Heart right ventricle (tissue), 16 donors: ENCODE measurements around the gene BIN1. TPM values are rescaled to one million over a fixed set of nuclear protein-coding genes. Genes with fewer than 3 reads are reported as not detected.
A peak's percentile ranks its signal among the peaks of the same experiment; 100 is the strongest.

Experiments used
- ATAC-seq, 8 donors: fragments of 200-7000 bp; cut with Tn5 transposase; one replicate each; pipeline ENCODE4 v1.9.1; 2020; ENCODE audit warnings: mild to moderate bottlenecking in 8 of 8, moderate library complexity in 8 of 8, moderate number of reproducible peaks in 1 of 8
- DNase-seq, 2 donors: peaks; one replicate each; pipeline ENCODE4 v3.0.0-alpha.2; 2020
- H3K27ac ChIP-seq, 10 donors: fragments of 200-600 bp; sonication (generic) in 2 of 10; one replicate each; pipeline versions ENCODE4 v1.5.0 to v1.8.0; 2020 to 2022; ENCODE audit warnings: mild to moderate bottlenecking in 3 of 10
- H3K27me3 ChIP-seq, 7 donors: fragments of 200-600 bp; one replicate each; pipeline ENCODE4 v1.8.0; 2021 to 2022; ENCODE audit warnings: mild to moderate bottlenecking in 2 of 7
- H3K36me3 ChIP-seq, 9 donors: fragments of 200-600 bp; sonication (generic) in 1 of 9; one replicate each; pipeline versions ENCODE4 v1.5.0 to v1.8.0; 2020 to 2022; ENCODE audit warnings: mild to moderate bottlenecking in 2 of 9
- H3K4me1 ChIP-seq, 9 donors: fragments of 200-600 bp; sonication (generic) in 1 of 9; one replicate each; pipeline versions ENCODE4 v1.5.0 to v1.8.0; 2020 to 2022; ENCODE audit warnings: mild to moderate bottlenecking in 4 of 9
- H3K4me3 ChIP-seq, 10 donors: fragments of 200-600 bp; sonication (generic) in 2 of 10; one replicate each; pipeline versions ENCODE4 v1.5.0 to v1.8.0; 2020 to 2022; ENCODE audit warnings: mild to moderate bottlenecking in 7 of 10, moderate library complexity in 2 of 10
- H3K9me3 ChIP-seq, 11 donors: fragments of 200-600 bp in 10 of 11; sonication (generic) in 2 of 11; one replicate each; pipeline versions ENCODE4 v1.5.0 to v1.8.0; 2013 to 2022; ENCODE audit warnings: mild to moderate bottlenecking in 2 of 11, control low read depth in 1 of 11, moderate library complexity in 1 of 11
- WGBS, 2 donors: extraction: QIAGEN DNeasy Blood & Tissue Kit; methylation state at CpG; one replicate each; pipeline ENCODE4 v1.1.7; 2013; ENCODE audit warnings: inconsistent platforms in 1 of 2; 5-methylcytosine and 5-hydroxymethylcytosine counted together
- intact Hi-C, 10 donors: fragments of 100-400 bp; cut with DNase I; formaldehyde crosslinking; loops; one replicate each; pipeline versions ENCODE4 v1.11.1 to v1.14.2; 2022
- polyA plus RNA-seq, 2 donors: library from polyadenylated mRNA; stranded (reverse); fragments of 200-250 nt; gene quantifications; one replicate each; pipeline ENCODE4 v1.2.3, GENCODE V29; 2013
- total RNA-seq, 10 donors: library from RNA; stranded (reverse); fragmentation: NEBNext Ultra II Directional in 3 of 10; extraction: Animal tissue kit (Norgen Biotek cat#: 25700) in 3 of 10; gene quantifications; one replicate each; pipeline versions ENCODE4 v1.2.1 to v1.2.4, GENCODE V29; 2021 to 2023
- TF ChIP-seq, protein P1 (sequence below), 9 donors: fragments of 200-600 bp; sonication (generic) in 2 of 9; IDR thresholded peaks; one replicate each; pipeline versions ENCODE4 v1.5.0 to v1.8.0; 2021 to 2022; ENCODE audit warnings: antibody characterized with exemption in 9 of 9, mild to moderate bottlenecking in 5 of 9, moderate library complexity in 1 of 9
- donor health status: Arrhythmogenic right ventricular cardiomyopathy.
- donor health status: ischemic (EF 13 %, LVEDD 7.1; RV severe dilation, severe dysfunction).
- donor health status: healthy with polysubstance abuse.
- donor health status: DM: no; HTN: yes; CAD: no.
- donor health status: DM: no; HTN: no; CAD: no.
- donor health status: ischemic (EF 25% LVEDD 6.9; RV normal size, moderate dysfunction).
- donor health status: ischemic (EF 25% LVEDD 5.7; RV mildly dilated, moderate dysfunction).
- donor health status: healthy.
- donor health status: DM: yes; HTN: yes; CAD: no.
- donor health status: Ischemic cardiomyopathy.
- donor health status: ischemic (EF 35%, LVEDD 5.7; RV mildly dilated, moderate dysfunction).
- donor health status: nonischemic (EF 11% LVEDD 7.7; RV severe dilation, severe dysfunction).
- donor health status: DM: yes; HTN: yes; CAD: no.
- donor health status: PGD.
- donor health status: ischemic (EF 29% LVEDD 5.4; RV normal size, mild dysfunction).
- donor health status: nonischemic (EF 23%, LVEDD 6.1; RV moderate dilation, normal function).

BIN1 gene
- total and polyA plus RNA-seq, 12 donors: 8.4 to 21.7 (median 16.0) TPM

DNA sequence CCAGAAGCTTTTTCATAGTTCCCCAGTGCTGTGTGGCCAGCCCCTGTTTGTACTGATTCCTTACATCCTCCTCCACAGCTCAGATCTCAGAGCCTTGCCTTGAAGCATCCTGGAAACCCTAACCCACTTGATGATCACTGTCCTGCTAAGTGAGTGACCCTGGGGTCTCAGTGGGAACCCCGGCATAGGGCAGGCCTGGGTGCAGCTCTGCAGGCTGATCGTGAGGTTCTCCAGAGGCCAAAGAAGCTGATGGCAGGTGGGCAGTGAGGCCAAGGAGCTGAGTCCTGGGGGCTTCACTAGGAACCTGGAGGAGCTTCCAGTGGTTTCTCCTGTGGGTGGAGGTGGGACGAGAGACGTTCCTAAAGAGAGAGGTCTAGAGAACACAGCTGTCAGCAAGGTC is 47.4 kb upstream of the BIN1 start:
- ATAC-seq (no peak), DNase-seq (no peak)
- Histone ChIP-seq H3K27ac (peak overlapping the region in 1 of 10 donors; percentile 57), H3K4me1 (peaks cover 0 to 24% (median 0%) of the 10 kb centered on the region in 9 donors), H3K36me3 (no peaks in the 10 kb centered on the region), H3K27me3 (peaks cover 0 to 10% (median 0%) of the 10 kb centered on the region in 7 donors), H3K9me3 (peaks cover 0 to 18% (median 2%) of the 10 kb centered on the region in 11 donors), H3K4me3 (no peak overlapping the region)
- WGBS, 2 donors: 89% methylated on average over 4 of the region's 4 CpGs
- TF ChIP-seq, protein P1, sequence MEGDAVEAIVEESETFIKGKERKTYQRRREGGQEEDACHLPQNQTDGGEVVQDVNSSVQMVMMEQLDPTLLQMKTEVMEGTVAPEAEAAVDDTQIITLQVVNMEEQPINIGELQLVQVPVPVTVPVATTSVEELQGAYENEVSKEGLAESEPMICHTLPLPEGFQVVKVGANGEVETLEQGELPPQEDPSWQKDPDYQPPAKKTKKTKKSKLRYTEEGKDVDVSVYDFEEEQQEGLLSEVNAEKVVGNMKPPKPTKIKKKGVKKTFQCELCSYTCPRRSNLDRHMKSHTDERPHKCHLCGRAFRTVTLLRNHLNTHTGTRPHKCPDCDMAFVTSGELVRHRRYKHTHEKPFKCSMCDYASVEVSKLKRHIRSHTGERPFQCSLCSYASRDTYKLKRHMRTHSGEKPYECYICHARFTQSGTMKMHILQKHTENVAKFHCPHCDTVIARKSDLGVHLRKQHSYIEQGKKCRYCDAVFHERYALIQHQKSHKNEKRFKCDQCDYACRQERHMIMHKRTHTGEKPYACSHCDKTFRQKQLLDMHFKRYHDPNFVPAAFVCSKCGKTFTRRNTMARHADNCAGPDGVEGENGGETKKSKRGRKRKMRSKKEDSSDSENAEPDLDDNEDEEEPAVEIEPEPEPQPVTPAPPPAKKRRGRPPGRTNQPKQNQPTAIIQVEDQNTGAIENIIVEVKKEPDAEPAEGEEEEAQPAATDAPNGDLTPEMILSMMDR (IDR thresholded peaks at IDR 0.05): no peak
- intact Hi-C loops: no loop called here

DNA sequence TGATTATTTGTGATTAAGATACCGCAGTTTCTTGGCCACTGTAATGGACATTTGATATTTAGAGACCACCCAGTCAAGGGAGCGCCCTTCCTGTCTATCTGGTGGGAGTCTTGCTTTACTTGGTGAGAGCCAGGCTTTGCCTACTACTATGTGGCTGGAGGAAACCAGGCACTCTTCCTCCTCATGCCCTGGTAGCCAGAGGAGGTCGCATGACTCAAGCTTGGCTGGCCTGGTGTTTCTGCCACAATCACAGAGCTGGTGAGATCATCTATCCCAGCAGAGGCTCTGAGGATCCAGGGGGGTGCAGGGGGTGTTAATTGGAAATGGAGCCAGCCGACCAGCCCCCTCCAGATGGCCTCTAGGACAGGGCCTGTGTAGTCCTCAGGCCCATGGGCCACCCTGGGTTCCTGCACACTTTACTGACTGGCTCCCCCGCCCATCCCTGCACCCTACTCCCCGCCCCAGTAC is 46.8 kb upstream of the BIN1 start:
- H3K4me1 ChIP-seq: peaks cover 0 to 20% (median 0%) of the 10 kb centered on the region in 9 donors
- H3K36me3 ChIP-seq: no peaks in the 10 kb centered on the region
- no peak overlapping the region for H3K4me3 ChIP-seq
- DNase-seq (no peak), ATAC-seq (peak in 4 of 8 donors; percentile 15 to 71 (median 50))
- TF ChIP-seq, protein P1 (IDR thresholded peaks at IDR 0.05): no peak
- WGBS, 2 donors: 88 to 90% methylated on average over 6 of the region's 6 CpGs
- peaks cover 0 to 10% (median 0%) of the 10 kb centered on the region in 7 donors for H3K27me3 ChIP-seq
- peak overlapping the region in 1 of 10 donors; percentile 57 for H3K27ac ChIP-seq
- H3K9me3 ChIP-seq: peaks cover 0 to 18% (median 2%) of the 10 kb centered on the region in 11 donors
- intact Hi-C loops: no loop called here

DNA sequence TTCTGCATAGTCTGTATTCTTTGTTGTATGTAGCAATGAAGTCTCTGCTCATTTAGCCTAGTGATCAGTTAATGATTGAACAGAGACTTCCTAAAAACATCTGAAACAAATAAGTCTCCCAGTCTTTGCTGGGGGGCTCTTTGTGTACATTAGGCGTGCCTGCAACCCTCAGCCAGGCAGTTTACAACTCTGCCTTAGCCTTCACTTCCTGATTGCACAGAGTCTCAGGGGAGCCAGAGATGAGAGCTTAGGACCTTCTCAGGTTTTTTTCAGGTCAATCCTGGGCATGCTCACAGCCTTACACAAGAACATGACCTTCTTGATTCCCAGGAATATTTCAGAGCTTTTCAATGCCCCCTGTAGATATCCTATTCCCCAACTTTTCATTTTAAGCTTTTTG is 44.0 kb upstream of the BIN1 start:
- TF ChIP-seq, protein P1 (IDR thresholded peaks at IDR 0.05): no peak
- no peak for DNase-seq
- 95 to 100% methylated on average over 1 of the region's 1 CpG for WGBS, 2 donors
- H3K9me3 ChIP-seq: peaks cover 0 to 13% (median 2%) of the 10 kb centered on the region in 11 donors
- H3K4me3 ChIP-seq: no peak overlapping the region
- intact Hi-C loops: no loop called here
- H3K27me3 ChIP-seq: peaks cover 0 to 3% (median 0%) of the 10 kb centered on the region in 7 donors
- no peaks in the 10 kb centered on the region for H3K36me3 ChIP-seq
- no peak overlapping the region for H3K27ac ChIP-seq
- no peak for ATAC-seq
- H3K4me1 ChIP-seq: peaks cover 0 to 20% (median 8%) of the 10 kb centered on the region in 9 donors

DNA sequence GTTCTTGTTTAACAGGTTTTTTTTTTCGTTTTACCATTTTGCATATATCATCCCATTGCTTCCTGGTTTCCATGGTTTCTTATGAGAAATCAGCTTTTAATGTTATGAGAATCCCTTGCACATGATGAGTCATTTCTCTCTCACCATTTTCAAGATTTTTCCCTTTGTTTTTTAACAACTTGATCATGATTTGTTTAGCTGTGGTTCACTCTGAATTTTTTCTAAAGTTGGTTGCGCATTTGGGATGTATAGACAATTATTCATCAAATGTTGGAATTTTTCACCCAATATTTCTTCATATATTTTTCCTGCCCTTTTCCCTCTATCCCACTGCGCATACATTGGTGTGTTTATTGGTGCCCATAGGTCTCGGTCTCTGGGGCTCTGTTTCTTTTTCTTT is 42.4 kb upstream of the BIN1 start:
- peaks cover 0 to 3% (median 0%) of the 10 kb centered on the region in 7 donors for H3K27me3 ChIP-seq
- 94 to 98% methylated on average over 4 of the region's 4 CpGs for WGBS, 2 donors
- no peak overlapping the region for H3K27ac ChIP-seq
- ATAC-seq (no peak), DNase-seq (no peak)
- no peaks in the 10 kb centered on the region for H3K36me3 ChIP-seq
- intact Hi-C loops: no loop called here
- H3K4me1 ChIP-seq: peaks cover 0 to 24% (median 15%) of the 10 kb centered on the region in 9 donors
- H3K9me3 ChIP-seq: peaks cover 0 to 13% (median 2%) of the 10 kb centered on the region in 11 donors
- H3K4me3 ChIP-seq: no peak overlapping the region
- TF ChIP-seq, protein P1 (IDR thresholded peaks at IDR 0.05): no peak
